Sigmoid colon (tissue), 4 donors: ENCODE results near the gene POLR1D.

ENCODE experiments used
- EP300 ChIP-seq, 4 donors: sonication (generic); formaldehyde crosslinking; IDR thresholded peaks; one replicate each; pipeline ENCODE4 v1.6.1; 2017; ENCODE audit warnings: antibody characterized with exemption in 4 of 4
- POLR2A ChIP-seq, 2 donors: fragments of 450-650 bp; IDR thresholded peaks; one replicate each; pipeline ENCODE4 v1.6.1; 2016; ENCODE audit warnings: antibody characterized with exemption in 2 of 2, mild to moderate bottlenecking in 2 of 2, moderate library complexity in 2 of 2
- POLR2AphosphoS5 ChIP-seq, 4 donors: sonication (generic); formaldehyde crosslinking; IDR thresholded peaks; one replicate each; pipeline ENCODE4 v1.6.1; 2017; ENCODE audit warnings: antibody characterized with exemption in 4 of 4
- TF ChIP-seq, protein P1 (sequence below), 4 experiments: fragments of 450-650 bp in 3 of 4; fragments of 200-600 bp in 1 of 4; IDR thresholded peaks; one replicate each; pipeline ENCODE4 v1.5.1; 2016 to 2019; ENCODE audit warnings: antibody characterized with exemption in 4 of 4, mild to moderate bottlenecking in 3 of 4, moderate library complexity in 2 of 4

DNA sequence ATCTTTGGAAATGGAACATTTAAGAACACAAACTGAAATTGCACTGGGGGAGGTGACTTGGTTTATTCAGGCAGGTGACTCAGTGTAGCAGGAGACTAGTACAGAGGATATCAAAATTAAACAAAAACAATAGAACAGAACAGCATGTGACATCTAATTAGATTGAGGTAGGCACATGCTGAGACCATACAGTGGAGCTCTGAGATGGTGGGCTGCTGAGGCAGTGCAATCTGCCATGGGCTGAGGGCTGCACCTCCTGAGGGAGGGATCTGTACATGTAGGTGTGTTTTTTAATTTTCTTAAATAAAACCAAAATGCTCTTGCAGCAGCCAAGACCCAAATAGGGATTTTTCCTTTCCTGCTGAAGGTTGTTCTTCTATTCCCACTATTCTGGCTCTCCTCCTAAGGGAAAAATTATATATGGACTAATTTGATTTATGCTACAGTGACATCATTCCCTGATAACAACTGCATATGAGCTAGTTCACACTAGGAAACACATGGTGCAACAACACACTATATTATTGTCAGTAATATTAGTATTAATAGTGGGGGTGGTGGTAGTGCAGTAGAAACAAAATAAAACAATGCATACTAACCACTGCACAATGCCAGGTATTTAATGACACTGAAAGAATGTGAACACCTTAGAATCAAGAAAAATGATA is 49.3 kb upstream of the POLR1D start:
- TF ChIP-seq, protein P1, sequence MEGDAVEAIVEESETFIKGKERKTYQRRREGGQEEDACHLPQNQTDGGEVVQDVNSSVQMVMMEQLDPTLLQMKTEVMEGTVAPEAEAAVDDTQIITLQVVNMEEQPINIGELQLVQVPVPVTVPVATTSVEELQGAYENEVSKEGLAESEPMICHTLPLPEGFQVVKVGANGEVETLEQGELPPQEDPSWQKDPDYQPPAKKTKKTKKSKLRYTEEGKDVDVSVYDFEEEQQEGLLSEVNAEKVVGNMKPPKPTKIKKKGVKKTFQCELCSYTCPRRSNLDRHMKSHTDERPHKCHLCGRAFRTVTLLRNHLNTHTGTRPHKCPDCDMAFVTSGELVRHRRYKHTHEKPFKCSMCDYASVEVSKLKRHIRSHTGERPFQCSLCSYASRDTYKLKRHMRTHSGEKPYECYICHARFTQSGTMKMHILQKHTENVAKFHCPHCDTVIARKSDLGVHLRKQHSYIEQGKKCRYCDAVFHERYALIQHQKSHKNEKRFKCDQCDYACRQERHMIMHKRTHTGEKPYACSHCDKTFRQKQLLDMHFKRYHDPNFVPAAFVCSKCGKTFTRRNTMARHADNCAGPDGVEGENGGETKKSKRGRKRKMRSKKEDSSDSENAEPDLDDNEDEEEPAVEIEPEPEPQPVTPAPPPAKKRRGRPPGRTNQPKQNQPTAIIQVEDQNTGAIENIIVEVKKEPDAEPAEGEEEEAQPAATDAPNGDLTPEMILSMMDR (IDR thresholded peaks at IDR 0.05): no peak
- TF ChIP-seq POLR2A (IDR thresholded peaks at IDR 0.05) (no peak), POLR2AphosphoS5 (IDR thresholded peaks at IDR 0.05) (no peak), EP300 (IDR thresholded peaks at IDR 0.05) (no peak)
